GM12892 (cell line): ENCODE measurements around the gene TJP1.

Source experiments
- POLR2A ChIP-seq: IDR thresholded peaks from 2 replicates; pipeline ENCODE4 v1.6.1; 2011; ENCODE audit warnings: low read depth, low read length, control low read depth
- POLR2AphosphoS5 ChIP-seq: IDR thresholded peaks from 2 replicates; pipeline ENCODE4 v1.6.1; 2011; ENCODE audit warnings: low read depth, low read length, control low read depth

- no peak for TF ChIP-seq POLR2A
- TF ChIP-seq POLR2AphosphoS5 = no peak
Measured at GRCh38 chr15:29665444-29666003, 156.7 kb downstream of the TJP1 start.
